ENCODE measurements around the gene TSC2.
"Not testable (repeated sequence)": the region's sequence is repeated elsewhere in the genome, so short reads cannot be mapped to it uniquely, and the experiment has no call there.

The TSC2 gene

DNA sequence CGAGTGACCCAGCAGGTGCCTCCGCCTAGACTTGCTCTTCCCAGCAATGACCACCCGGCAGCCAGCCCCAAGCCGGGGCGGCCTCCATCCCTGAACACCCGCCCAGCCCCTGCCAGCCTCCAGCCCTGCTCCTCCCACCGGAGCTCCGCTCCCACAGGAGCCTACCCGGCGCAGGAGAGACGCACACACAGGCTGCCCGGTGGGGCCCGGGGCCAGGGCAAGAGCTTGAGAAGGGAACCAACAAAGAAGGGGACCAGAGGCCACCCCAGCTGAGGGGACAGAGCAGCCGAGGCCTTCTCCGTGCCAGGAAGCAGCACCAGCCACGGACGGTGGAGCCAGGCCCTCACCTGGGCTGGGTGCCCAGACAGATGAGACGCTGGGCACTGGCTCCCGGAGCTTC lies 74.1 kb downstream of the TSC2 start:
- no peak for DNase-seq

DNA sequence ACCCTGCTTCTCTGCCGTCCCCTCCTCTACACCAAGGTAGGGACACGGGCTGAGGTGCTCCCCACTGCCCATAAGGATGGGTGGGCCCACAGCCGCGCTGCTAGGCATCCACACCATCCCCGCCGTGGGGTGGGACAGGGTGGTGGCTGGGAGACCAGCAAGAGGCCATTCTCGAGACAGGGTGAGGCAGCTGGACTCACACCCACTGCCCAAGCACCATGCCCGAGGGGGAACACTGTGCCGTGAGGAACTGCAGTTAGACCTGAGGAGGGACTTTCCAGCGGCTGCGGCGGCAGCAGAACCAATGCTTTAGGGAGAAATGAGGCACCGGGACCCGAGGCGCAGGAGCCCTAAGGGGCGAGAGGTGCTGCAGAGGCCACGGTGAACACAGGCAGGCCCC lies 74.6 kb downstream of the TSC2 start:
- no peak for DNase-seq

DNA sequence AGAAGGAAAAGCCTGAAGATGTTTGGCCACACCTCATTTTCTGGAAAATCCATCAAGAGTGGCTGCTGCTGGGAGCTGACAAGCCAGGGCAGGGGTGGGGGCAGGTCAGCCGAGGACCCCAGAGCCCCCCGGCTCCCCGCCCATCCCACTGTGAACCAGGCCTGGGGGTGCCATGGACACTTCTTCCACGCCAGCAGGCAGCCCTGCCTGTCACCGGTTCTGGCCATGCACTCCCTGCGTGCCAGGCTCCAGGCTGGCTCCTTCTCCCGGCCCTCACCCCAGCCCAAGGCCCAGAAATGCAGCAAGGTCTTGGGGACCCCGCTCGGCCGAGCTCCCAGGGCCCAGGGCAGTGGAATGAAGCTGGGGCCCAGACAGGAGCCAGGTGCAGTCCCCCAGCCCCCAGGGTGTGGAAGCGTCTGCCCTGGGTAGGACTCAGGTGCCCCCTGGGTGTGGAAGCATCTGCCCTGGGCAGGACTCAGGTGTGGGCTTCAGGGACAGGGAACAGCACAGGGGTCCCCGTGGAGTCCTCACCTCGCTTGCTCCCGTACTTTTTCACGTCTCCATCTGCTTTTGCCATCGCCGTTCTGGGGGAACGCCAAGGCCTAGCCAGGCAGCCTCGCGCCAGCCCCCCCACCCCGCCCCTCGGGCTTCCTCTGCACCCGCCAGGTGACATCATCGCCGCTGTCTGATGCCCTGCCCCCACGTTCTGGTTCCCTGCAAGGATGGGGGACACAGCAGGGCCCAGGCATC lies 75.3 kb downstream of the TSC2 start:
- DNase-seq, result not testable (repeated sequence)

DNA sequence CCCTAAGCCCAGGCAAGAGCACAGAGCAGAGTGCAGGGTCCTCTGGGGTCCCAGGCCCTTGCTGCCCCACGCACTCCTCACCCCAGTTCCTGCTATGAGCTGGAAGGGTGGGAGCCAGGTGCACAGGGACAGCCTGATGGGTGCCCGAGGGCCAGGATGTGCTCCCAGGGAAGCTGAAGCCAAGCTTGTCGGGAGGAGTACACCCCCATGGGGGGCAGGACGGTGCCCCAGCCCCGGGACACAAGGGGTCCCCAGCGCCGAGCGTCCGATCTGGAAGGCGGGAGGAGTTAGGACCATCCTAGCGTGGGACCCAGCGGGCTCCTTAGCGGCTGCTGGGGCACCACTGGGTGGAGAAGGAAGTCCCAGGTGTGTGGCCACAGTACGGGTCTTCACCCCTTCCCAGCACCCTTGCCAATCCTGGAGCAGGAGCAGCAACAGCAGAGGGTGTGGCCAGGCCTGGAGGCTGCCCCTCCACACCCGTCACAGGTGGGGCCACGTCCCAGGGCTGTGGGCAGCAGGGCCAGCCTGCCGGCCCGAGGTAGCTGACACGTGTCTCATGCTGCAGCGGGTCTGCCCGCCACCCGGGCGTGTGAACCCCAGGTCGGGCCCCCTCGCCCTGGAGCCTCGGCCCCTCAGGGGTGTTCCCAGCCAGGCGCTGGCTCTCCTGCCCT lies 76.1 kb downstream of the TSC2 start:
- DNase-seq, result not testable (repeated sequence)

DNA sequence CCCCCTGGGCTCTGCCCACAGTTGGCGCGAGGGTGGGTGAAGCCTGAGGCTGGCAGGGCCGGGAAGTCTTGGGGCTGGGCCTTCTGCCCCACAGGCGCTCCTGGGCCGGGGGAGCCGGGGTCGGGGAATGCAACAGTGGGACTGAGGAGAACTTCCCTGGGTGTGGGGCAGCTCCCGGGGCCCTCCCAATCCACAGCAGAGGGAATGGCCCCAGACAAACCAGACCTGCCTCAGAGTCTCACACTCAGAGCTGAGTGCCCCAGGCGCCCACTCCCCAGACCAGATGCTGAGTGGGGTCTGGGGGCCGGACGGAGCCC lies 76.5 kb downstream of the TSC2 start:
- DNase-seq, result not testable (repeated sequence)

DNA sequence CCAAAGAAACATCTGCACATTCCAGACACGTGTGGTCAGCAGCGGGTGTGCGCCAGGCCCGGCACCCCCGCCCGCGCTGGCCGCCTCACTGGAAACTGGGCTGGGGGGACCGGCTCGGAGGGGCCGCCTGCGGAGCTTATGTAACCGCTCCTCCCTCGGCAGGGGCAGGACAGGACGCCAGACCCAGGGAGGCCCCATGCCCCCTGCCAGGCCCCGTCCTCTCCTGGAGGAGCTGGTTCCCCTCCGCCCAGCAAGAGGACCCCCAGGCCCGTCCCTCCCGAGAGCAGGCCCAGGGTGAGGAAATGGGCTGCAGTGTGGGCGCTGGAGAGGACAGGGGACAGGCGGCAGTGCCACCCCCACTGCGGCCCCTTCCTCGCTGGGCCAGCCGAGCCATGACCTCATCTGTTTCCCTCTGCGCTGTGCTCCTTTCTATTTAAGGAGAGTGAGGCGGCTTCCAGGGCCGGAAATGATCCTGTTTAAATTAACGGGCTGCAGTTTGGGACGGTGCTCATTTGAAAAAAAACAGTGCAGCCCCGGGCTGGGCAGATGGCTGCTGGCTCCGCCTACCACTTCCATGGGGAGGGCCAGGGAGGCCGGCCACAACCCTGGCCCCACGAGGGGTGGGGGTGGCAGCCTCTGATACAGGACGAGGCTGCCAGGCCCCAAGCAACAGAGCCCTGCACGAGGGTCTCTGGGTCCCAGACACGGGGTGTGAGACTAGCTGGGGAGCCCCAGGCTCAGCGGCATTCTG lies 77.1 kb downstream of the TSC2 start:
- peak; percentile 73 for DNase-seq

DNA sequence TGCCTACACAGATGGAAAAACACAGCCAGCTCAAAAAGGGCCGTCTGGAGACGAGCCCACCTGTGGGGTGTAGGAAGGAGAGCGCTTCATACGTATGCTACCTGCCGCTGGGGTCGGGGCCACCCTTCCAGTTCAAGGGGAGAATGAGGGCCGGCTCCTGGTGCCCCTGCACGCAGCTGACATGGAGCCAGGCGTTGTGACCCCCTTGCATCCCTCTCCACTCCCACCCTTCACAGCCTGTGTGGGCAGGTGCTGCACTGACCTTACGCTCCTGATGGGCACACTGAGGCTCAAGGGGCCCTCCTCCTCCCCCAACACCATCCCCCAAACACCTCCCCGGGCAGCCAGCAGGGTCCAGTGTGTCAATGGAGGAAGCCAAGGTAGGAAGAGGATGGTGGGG lies 77.8 kb downstream of the TSC2 start:
- not testable (repeated sequence) for DNase-seq

DNA sequence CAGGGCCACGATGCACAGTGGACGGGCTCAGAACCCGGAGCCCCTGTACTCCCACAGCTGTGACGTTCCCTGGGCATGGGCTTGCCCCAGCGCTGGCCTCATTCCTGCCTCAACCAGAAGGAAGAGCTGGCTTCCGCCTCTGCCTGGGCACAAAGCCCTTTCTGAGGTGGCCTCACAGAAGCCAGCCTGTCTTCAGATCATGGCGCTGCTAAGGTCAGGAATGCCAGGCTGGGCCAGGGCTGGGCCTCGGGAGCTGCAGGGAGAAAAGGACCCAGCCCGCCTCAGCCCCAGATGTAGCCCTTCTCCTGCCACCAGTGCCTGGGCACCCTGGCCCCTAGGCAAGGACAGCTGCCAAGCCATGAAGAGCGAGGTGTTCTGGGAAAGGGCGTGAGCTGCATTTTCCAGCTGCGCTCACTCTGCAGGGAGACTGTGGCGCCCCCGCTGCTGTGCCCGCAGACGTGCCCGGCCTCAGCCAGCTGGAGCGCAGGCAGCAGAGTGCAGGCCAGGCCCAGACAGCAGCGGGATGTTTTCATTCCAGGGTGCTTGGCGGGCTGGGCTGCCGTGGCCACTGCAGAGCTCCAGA lies 78.5 kb downstream of the TSC2 start:
- DNase-seq, result not testable (repeated sequence)

DNA sequence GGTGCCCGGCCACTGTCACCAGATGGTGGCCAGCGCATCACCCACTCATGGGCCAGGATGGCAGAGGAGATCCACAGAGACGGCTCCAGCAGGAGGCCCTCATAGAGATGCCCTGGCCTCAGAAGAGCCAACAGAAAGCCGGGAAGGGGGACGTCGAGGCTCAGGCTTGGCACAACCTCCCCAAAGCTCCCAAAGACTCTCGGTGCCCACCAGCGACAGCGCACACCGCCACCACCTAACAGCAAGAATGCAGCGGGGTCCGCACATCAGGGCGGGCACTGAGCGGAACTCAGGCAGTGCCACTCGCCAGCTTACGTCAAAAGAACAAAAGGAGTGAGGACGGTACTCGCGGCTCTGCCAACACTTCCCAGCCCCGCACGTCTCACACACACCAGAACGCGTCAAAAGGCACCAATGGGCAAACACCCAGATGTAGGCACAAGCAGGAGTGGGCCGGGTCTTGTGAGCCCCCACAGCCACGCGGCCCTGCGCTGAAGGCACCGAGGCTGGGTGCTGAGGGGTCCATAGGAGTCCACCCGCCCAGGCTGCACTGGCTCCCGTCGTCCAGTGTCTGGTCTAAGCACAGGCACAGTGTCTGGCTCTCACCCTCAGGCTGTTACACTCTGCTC lies 79.3 kb downstream of the TSC2 start:
- DNase-seq, result not testable (repeated sequence)

DNA sequence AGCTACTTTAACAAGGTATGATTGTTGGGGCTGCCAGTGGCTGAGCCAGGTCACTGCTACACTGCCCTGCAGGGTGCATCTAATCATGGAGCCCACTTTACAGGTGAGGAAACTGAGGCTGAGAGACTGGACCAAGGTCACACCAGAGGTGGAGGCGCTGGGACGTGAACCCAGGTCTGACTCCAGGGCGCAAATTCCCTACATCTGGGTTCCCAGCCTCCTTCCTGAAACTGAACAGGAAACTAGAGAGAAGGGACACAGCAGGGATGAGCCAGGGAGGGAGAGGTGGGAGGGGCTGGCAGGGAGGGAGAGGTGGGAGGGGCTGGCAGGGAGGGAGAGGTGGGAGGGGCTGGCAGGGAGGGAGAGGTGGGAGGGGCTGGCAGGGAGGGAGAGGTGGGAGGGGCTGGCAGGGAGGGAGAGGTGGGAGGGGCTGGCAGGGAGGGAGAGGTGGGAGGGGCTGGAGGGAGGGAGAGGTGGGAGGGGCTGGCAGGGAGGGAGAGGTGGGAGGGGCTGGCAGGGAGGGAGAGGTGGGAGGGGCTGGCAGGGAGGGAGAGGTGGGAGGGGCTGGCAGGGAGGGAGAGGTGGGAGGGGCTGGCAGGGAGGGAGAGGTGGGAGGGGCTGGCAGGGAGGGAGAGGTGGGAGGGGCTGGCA lies 80.0 kb downstream of the TSC2 start:
- DNase-seq, result not testable (repeated sequence)

DNA sequence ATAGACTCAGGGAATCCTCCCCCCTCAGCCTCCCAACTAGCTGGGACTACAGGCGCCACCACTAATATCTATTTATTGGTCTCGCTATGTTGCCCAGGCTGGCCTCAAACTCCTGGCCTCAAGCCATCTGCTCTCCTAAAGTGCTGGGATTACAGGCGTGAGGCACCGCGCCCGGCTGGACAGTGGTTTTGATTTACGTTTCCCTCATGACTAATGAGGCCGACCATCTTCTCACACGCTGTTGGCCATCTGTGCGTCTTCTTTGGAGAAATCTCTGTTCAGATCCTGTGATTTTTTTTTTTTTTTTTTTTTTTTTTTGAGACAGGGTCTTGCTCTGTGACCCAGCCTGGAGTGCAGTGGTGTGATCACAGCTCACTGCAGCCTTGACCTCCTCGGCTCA lies 81.5 kb downstream of the TSC2 start:
- not testable (repeated sequence) for DNase-seq

DNA sequence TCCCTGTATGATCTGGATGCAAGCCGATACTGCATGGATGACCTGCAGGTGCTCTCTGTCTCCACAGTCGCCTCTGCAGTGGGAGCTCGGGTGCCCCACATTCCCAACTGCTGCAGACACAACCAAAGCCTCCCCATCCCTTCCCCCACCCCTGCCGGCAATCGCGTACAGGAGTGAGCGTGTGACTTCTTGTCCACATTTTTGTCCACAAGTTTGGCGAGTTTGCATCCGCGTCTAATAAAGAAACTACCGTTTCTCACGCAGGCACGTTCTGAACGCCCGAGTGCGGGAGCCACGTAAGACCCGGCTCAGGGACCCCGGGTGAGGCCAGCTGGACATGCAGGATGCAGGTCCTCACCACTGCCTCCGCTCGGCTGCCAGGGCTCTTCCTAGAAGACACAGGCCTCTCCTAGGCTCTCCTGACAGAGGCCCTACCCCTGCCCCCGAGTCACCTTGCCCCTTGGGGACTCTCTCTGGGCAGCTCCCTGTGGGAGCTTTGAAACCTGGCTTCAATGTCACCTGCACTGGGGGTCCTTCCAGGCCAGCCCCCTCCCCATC lies 82.2 kb downstream of the TSC2 start:
- not testable (repeated sequence) for DNase-seq

DNA sequence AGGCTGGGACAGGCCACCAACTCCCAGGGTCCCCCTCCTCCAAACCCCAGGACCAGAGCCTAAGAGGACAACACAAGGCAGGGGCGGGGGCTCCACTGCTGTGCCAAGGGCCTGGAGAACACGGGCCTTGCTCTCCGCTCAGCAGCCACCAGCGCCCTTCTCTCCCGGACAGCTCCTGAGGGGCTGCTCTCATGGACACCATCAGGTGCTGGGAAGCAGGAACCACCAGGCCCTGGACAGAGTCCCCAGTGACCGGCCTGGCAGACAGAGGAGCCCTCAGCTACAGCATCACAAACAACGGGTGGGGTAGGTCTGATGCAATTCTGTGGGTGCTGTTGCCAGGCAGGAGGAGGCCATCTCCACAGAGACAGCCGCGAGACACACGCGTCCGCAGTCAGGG lies 86.0 kb downstream of the TSC2 start:
- not testable (repeated sequence) for DNase-seq

DNA sequence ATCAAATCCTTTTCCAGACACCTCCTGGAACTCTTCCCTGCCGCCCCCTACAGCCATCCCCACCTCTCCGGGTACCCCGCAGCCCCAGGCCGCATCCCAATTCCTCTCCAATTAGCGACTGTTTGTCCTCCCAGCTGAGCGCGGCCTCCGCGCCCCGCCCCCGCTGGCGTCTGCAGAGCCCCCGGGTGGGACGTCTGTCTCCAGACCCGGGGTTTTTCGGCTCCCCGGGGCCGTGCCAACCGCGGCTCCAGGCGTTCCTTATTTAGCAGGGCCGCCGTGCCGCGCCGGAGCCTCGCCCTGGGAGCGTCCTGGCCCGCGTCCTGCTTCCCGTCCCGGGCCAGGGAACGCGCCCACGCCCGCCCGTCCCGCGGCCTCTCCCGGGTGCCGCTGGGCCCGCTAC lies 87.3 kb downstream of the TSC2 start:
- not testable (repeated sequence) for DNase-seq

DNA sequence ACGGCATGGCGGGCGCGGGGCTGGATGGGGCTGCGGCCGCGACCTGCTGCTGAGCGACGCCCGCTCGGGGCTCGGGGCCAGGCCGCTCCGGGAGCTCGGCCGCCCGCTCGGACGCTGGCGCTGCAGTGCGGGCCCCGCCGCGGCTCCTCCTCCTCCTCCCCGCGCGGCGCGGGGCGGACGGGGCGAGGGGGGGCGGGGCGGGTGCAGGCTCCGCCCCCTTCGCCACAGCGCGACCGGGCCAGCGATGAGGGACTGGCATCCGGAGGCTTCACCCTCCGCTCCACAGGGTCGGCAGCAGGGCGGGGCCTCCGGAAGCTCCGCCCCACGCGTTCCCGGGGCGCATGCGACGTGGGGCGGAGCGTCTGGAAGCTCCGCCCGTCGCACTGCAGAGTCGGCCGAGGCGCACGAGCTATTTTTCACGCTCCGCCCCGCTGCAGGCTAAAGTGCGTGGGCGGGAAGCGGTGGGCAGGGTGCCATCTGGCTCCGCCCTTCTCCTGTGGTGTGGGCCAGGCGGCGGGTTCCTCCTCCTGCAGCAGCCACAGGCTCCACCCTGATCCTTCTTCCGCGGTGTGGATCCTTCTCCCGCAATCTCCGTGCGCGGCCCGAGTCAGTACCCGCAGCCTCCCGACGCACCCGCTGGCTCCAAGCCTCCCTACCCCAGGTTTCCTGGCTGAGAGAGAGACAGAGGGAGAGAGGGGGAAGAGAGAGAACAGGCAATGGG lies 88.1 kb downstream of the TSC2 start, which contains the start of gene PKD1:
Gene PKD1, minus strand, starts transcription at position 129 of the 721 bp plus-strand sequence. CDS start 209 bp downstream, outside the sequence.
- DNase-seq, result peak; percentile 85
